B cell (primary cell): ENCODE data around the gene ISCU.

Experiments
- EZH2 ChIP-seq: IDR thresholded peaks from 2 replicates; pipeline ENCODE4 v1.6.1; 2012; ENCODE audit warnings: borderline replicate concordance, low read depth, mild to moderate bottlenecking, moderate library complexity, low read length; ENCODE audit not compliant: insufficient read depth, poor library complexity, severe bottlenecking
- TF ChIP-seq, protein P1 (sequence below): fragments of 200-600 bp; IDR thresholded peaks from one replicate; pipeline ENCODE4 v1.8.0; 2022; ENCODE audit warnings: antibody characterized with exemption, mild to moderate bottlenecking

DNA sequence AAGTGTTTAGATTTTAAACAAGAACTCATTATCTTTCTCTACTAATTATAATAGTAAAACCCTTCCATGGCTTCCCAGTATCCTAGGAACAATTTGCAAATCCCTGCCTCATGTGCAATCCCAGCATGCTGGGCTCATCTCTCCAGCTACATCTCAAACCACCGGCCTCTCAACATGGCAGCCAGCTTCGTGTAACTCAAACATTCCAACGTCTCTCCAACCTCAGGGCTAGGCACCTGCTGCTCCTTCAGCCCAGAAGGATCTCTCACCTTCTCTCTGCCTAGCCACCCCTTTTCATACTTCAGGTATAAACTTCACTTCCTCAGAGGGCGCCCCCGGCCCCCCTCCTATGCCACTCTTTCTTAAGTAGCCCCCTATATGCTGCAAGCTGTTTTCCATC is 8.6 kb upstream of the ISCU start:
- TF ChIP-seq, protein P1, sequence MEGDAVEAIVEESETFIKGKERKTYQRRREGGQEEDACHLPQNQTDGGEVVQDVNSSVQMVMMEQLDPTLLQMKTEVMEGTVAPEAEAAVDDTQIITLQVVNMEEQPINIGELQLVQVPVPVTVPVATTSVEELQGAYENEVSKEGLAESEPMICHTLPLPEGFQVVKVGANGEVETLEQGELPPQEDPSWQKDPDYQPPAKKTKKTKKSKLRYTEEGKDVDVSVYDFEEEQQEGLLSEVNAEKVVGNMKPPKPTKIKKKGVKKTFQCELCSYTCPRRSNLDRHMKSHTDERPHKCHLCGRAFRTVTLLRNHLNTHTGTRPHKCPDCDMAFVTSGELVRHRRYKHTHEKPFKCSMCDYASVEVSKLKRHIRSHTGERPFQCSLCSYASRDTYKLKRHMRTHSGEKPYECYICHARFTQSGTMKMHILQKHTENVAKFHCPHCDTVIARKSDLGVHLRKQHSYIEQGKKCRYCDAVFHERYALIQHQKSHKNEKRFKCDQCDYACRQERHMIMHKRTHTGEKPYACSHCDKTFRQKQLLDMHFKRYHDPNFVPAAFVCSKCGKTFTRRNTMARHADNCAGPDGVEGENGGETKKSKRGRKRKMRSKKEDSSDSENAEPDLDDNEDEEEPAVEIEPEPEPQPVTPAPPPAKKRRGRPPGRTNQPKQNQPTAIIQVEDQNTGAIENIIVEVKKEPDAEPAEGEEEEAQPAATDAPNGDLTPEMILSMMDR, result no peak
- TF ChIP-seq EZH2, result no peak
